Measurements from ENCODE around the gene CHRD.

CHRD gene

GRCh38 chr3:184346480-184347190 is 33.2 kb upstream of the CHRD start:
- no peak for DNase-seq (ENCODE audit: low read depth)

DNA sequence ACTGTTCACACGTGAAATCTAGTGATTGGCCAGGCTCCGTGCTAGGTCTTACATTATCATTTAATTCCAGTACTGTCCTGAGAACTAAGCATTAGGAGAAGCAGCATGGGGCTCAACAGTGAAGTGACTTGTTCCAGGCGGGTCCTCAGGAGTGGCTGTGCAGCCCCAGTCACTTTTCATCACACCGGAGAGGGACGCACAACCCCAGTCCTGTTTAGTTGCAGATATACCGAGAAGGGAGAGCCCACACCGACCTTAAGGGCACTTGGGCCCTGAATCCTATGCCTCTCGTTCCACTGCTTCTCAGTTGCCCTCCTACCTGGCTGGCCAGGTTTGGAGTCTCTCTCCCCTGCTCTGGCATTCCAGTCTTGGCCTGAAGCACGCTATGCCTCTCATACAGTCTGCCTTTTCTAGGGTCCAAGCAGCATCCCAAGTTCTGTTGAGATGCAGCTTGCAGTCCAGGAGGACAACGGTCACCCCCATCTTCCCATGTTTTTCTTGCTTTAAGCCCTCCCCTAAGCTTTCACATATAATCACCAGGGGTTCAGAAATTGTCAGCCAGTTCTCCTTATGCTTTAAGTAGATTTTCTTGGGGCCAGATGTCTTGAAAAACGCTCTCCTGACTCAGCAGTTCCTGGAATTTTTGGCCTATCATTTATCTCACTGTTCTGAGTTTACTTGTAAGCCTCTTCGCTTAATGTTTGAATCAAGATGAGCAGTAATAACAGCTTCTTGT is 32.4 kb upstream of the CHRD start:
- DNase-seq (ENCODE audit: low read depth) = no peak

GRCh38 chr3:184348057-184348382 is 31.8 kb upstream of the CHRD start:
- no peak for DNase-seq (ENCODE audit: low read depth)

- DNase-seq (ENCODE audit: low read depth) = no peak
These were observed 30.0 kb upstream of the CHRD start for GRCh38 chr3:184349563-184350470.

GRCh38 chr3:184350618-184351017 is 29.2 kb upstream of the CHRD start:
- no peak for DNase-seq (ENCODE audit: low read depth)

GRCh38 chr3:184351511-184352148 is 28.2 kb upstream of the CHRD start:
- DNase-seq (ENCODE audit: low read depth) = no peak

DNA sequence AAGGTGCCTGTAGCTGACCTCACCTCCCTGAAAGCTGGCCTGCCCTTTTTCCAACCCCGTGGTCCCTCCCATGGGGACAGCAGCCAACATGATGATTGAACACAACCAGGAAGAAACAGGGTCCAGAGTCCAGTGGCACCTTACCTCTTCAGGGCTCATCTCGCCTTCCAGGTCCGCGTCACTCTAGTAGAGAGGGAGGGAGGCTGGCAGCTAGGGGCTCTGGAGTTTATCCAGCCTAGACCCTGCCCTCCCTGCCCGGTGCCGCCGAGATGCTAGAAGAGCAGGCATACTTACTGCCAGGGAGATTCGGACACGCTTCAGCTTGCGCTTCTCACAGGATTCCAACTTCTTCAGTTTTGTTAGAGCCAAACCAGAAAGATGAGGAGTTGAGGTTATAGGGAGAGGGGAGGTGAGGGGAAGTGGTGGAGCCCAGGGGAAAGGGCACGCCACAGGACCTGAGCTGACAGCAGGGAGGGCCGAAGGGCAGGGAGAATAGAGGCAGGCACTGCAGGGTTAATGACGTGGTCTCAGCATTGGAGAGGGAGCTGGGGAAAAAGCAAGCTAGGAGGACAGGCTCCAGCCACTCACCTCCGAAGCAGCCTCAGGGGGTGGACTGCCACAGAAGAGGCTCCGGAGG is 27.6 kb upstream of the CHRD start:
- no peak for DNase-seq (ENCODE audit: low read depth)

DNA sequence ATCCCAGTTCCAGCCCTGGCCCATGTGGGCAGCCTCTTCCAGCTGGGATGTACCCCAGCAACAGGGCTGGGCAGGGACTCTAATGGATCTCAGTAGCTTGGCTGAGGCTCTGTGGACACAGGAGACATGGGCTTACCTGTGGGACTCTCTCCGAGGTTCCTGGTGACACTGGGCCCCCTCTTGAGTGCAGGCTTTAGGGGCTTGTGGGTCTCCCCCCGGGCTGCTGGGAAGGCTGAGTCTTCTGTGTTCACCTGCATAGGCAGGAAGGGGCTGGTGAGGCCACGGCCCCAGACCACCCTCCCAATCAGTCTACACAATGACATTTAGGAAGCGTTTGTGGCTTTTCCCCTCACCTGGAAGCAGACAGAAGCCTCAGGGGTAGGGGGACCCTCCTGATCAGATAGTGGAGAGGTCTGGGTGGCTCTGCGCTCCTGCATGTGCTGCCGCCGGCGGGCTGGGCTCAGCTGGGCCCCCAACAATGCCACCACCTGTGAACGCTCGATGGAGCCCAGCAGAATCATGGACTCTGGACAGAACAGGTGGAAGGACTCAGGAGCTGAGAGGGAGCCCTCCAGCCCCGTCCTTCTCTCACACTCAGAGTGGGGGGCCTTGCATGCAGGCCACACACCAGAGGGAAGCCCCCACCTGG is 26.8 kb upstream of the CHRD start:
- no peak for DNase-seq (ENCODE audit: low read depth)

GRCh38 chr3:184353546-184353941 is 26.3 kb upstream of the CHRD start:
- no peak for DNase-seq (ENCODE audit: low read depth)

GRCh38 chr3:184354121-184354728 is 25.6 kb upstream of the CHRD start:
- DNase-seq (ENCODE audit: low read depth) = peak; percentile 42

- DNase-seq (ENCODE audit: low read depth) = no peak
These were observed 25.1 kb upstream of the CHRD start for GRCh38 chr3:184354754-184355153.

DNA sequence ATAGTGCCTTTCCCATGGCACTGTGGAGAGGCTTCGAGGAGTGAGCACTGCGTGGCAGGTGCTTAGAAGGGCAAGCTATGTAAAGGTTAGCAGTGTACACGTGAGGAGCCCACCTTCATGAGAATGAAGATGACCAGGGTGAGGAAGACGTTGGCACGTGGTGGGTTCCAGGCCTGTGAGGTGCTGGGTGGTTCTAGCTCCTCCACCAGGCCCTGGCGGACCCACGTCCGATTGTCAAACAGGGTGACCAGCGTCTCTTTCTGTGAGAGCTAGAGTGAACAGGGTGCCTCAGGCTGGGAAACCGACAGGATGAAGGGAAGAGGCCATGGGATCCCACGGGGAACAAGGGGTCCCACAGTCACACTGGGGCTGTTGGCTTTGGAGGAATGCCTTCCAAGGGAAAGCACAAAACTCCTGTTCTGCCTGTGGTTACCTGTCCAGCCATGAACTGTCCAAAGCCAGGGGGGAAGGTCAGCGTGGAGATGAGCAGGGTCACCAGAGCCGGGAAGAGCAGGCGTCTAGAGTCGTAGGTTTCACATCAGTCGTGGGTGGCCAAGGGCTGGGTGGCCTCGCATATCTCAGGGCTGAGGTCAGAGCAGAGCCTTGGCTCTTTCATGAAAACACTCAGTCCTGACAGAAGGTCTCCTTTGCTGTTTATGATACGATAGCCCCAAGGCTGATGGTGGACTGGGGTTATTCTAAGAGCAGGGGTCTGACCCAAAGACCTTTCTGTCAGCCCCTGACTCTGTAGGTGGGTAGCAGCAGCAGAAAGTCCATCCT is 24.4 kb upstream of the CHRD start:
- DNase-seq (ENCODE audit: low read depth) = no peak

GRCh38 chr3:184357248-184358123 is 22.4 kb upstream of the CHRD start:
- DNase-seq (ENCODE audit: low read depth) = no peak

- no peak for DNase-seq (ENCODE audit: low read depth)
These were observed 21.6 kb upstream of the CHRD start for GRCh38 chr3:184358124-184358767.

DNA sequence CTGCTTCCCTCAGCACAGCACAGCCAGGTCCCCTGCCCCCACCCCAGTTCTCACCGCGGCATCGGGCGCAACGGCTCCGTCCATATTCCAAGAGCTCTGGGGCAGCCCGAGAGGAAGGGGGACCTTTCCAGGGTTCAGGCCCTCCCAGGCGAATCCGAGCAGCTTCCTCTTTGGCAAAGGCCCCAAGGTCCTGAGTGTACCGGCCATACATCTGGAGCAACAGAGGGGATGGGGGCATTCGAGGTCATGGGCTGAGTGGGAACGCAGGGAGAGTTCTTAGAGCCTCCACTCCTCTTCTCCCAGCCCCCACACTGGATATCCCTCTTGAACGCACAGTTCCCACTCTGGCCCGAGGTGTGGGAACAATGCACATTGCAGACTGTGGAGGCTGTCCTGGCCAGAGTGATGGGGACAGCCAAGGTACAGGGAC is 20.9 kb upstream of the CHRD start:
- no peak for DNase-seq (ENCODE audit: low read depth)

DNA sequence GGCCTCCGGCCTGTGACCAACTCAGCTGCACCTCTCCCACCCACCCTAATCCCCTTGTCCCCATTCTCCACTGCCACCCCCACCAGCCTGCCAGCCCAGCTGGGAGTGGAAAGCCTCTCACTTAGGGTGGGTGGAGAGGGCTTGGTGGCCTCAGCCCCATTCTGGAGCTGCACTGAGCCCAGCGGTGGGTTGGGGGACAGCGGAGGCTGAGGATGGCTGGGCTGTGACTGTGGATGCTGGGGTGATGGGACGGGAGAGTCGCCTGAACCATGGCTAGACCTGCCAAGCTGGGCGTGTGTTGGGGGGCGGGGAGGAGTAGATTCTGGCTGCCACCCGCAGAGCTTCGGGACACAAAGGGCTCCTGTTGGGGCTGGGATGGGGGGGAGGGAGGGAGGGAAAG is 20.2 kb upstream of the CHRD start:
- DNase-seq (ENCODE audit: low read depth) = no peak

GRCh38 chr3:184360070-184360928 is 19.6 kb upstream of the CHRD start:
- DNase-seq (ENCODE audit: low read depth) = no peak

All from stimulated activated CD8-positive, alpha-beta memory T cell treated with anti-CD3 and anti-CD28 coated beads, Interleukin-15, amount 100 ng/mL, for 24 hours (primary cell).